H1 (cell line): ENCODE measurements around the gene MACC1. TPM values are rescaled to one million over a fixed set of nuclear protein-coding genes. Genes with fewer than 3 reads are reported as not detected.
"Not testable (repeated sequence)": the region's sequence is repeated elsewhere in the genome, so short reads cannot be mapped to it uniquely, and the experiment has no call there.

Experiments
- CTCF ChIA-PET: fragments of 300-600 bp; sonication (Branson Sonifier 250); formaldehyde crosslinking; loops from one replicate; lab custom pipeline; 2021; ENCODE audit not compliant: partially characterized antibody; lab: Charles Lee
- POLR2A ChIA-PET: fragments of 300-600 bp; sonication (Branson Sonifier 250); formaldehyde crosslinking; loops from one replicate; lab custom pipeline; 2021; ENCODE audit warnings: inconsistent platforms; ENCODE audit not compliant: partially characterized antibody; lab: Charles Lee
- DNase-seq, 2 experiments: peaks; one replicate each; pipeline versions ENCODE4 v3.0.0 to v3.0.0-alpha.2; 2010 to 2022; ENCODE audit warnings: low spot score in 2 of 2, low read depth in 1 of 2, mixed read lengths in 1 of 2
- FAIRE-seq: peaks from 2 replicates; lab custom pipeline; 2011; peaks lifted over from hg19 to GRCh38; lab: Jason Lieb, UNC
- H2AFZ ChIP-seq: 2 replicates; pipeline ENCODE4 v1.8.1; 2012; ENCODE audit warnings: low read length, inconsistent platforms
- H2AK5ac ChIP-seq: 2 replicates; pipeline ENCODE4 v1.6.1; 2013; ENCODE audit warnings: low read depth, low read length
- H2BK120ac ChIP-seq: replicated peaks from 2 replicates; pipeline ENCODE3; 2013; ENCODE audit warnings: low read depth, low read length, inconsistent platforms
- H2BK12ac ChIP-seq: 2 replicates; pipeline ENCODE4 v1.6.1; 2013; ENCODE audit warnings: low read depth, low read length
- H2BK15ac ChIP-seq: 2 replicates; pipeline ENCODE4 v1.6.1; 2013; ENCODE audit warnings: low read length
- H2BK20ac ChIP-seq: 2 replicates; pipeline ENCODE4 v1.6.1; 2013; ENCODE audit warnings: low read length
- H2BK5ac ChIP-seq: 2 replicates; pipeline ENCODE4 v1.6.1; 2013; ENCODE audit warnings: low read depth, low read length
- H3K14ac ChIP-seq: 2 replicates; pipeline ENCODE4 v1.6.1; 2013; ENCODE audit warnings: inconsistent platforms; ENCODE audit not compliant: insufficient read length
- H3K18ac ChIP-seq: 2 replicates; pipeline ENCODE4 v1.6.1; 2013; ENCODE audit warnings: low read length; ENCODE audit errors: extremely low read depth
- H3K23ac ChIP-seq: 2 replicates; pipeline ENCODE4 v1.6.1; 2013; ENCODE audit warnings: inconsistent platforms; ENCODE audit not compliant: insufficient read length
- H3K23me2 ChIP-seq: 2 replicates; pipeline ENCODE4 v1.6.1; 2013; ENCODE audit warnings: low read depth, low read length
- H3K27ac ChIP-seq: 2 replicates; pipeline ENCODE4 v1.6.1; 2011; ENCODE audit warnings: low read depth, low read length, inconsistent platforms
- H3K27me3 ChIP-seq, 4 experiments: replicated peaks in 1 of 4; 1 replicate in 1 of 4; 2 replicates in 3 of 4; pipeline versions ENCODE4 v1.6.1 to v1.8.1; 2011 to 2013; ENCODE audit warnings: low read length in 3 of 4, mild to moderate bottlenecking in 3 of 4, inconsistent platforms in 2 of 4, mixed read lengths in 2 of 4, moderate library complexity in 1 of 4; ENCODE audit not compliant: control insufficient read depth in 3 of 4, insufficient read depth in 3 of 4; ENCODE audit errors: extremely low read depth in 1 of 4
- H3K36me3 ChIP-seq, 4 experiments: 2 replicates each; pipeline versions ENCODE4 v1.6.1 to v1.8.1; 2011 to 2013; ENCODE audit warnings: mild to moderate bottlenecking in 4 of 4, low read length in 3 of 4, moderate library complexity in 2 of 4, control low read depth in 1 of 4, inconsistent platforms in 1 of 4; ENCODE audit not compliant: insufficient read depth in 4 of 4, control insufficient read depth in 2 of 4
- H3K4ac ChIP-seq: replicated peaks from 2 replicates; pipeline ENCODE3; 2013; ENCODE audit warnings: low read length, low read depth, mixed read lengths, inconsistent platforms; ENCODE audit not compliant: insufficient read length
- H3K4me1 ChIP-seq, 4 experiments: replicated peaks in 1 of 4; 1 replicate in 1 of 4; 2 replicates in 3 of 4; pipeline versions ENCODE4 v1.6.1 to v1.8.1; 2011 to 2013; ENCODE audit warnings: low read length in 3 of 4, inconsistent platforms in 2 of 4, mixed read lengths in 1 of 4; ENCODE audit not compliant: insufficient read depth in 4 of 4, control insufficient read depth in 3 of 4
- H3K4me2 ChIP-seq, 2 experiments: 2 replicates each; pipeline versions ENCODE4 v1.6.1 to v1.8.1; 2011 to 2013; ENCODE audit warnings: low read depth in 2 of 2, low read length in 2 of 2, control low read depth in 1 of 2, inconsistent platforms in 1 of 2, mild to moderate bottlenecking in 1 of 2; ENCODE audit not compliant: insufficient read depth in 1 of 2
- H3K4me3 ChIP-seq, 4 experiments: fragments of 200-600, 300-600 bp in 1 of 4; sonication (generic), shearing (Covaris generic), sonication (Bioruptor Twin) in 1 of 4; 2 replicates each; pipeline versions ENCODE4 v1.5.1 to v1.8.1; 2011 to 2016; ENCODE audit warnings: low read length in 4 of 4, low read depth in 3 of 4, control low read depth in 2 of 4, inconsistent platforms in 2 of 4, mild to moderate bottlenecking in 2 of 4, mixed read lengths in 1 of 4, moderate library complexity in 1 of 4; ENCODE audit not compliant: insufficient read depth in 2 of 4; ENCODE audit errors: extremely low read depth in 1 of 4
- H3K56ac ChIP-seq: replicated peaks from 2 replicates; pipeline ENCODE3; 2013; ENCODE audit warnings: low read depth, mild to moderate bottlenecking, mixed read lengths, low read length, inconsistent platforms; ENCODE audit not compliant: insufficient read length
- H3K79me1 ChIP-seq: 2 replicates; pipeline ENCODE4 v1.6.1; 2013; ENCODE audit warnings: low read depth, low read length, control low read depth
- H3K79me2 ChIP-seq, 2 experiments: 2 replicates each; pipeline versions ENCODE4 v1.6.1 to v1.8.1; 2012 to 2013; ENCODE audit warnings: low read length in 2 of 2, mild to moderate bottlenecking in 2 of 2, inconsistent platforms in 1 of 2; ENCODE audit not compliant: insufficient read depth in 2 of 2, control insufficient read depth in 1 of 2
- H3K9ac ChIP-seq, 4 experiments: replicated peaks in 1 of 4; 1 replicate in 1 of 4; 2 replicates in 3 of 4; pipeline versions ENCODE4 v1.6.1 to v1.8.1; 2011 to 2013; ENCODE audit warnings: low read depth in 3 of 4, low read length in 3 of 4, control low read depth in 2 of 4, mild to moderate bottlenecking in 2 of 4, moderate library complexity in 2 of 4, inconsistent platforms in 1 of 4; ENCODE audit errors: extremely low read depth in 1 of 4
- H3K9me3 ChIP-seq, 2 experiments: 2 replicates each; pipeline versions ENCODE4 v1.6.1 to v1.8.1; 2012 to 2013; ENCODE audit warnings: mild to moderate bottlenecking in 2 of 2, moderate library complexity in 2 of 2, control low read depth in 1 of 2, inconsistent platforms in 1 of 2, low read depth in 1 of 2, low read length in 1 of 2, mixed read lengths in 1 of 2; ENCODE audit not compliant: insufficient read depth in 2 of 2
- H4K20me1 ChIP-seq, 2 experiments: replicated peaks in 1 of 2; 2 replicates each; pipeline versions ENCODE3 to v1.8.1; 2011 to 2013; ENCODE audit warnings: inconsistent platforms in 2 of 2, low read length in 2 of 2, mild to moderate bottlenecking in 1 of 2; ENCODE audit not compliant: insufficient read depth in 2 of 2, control insufficient read depth in 1 of 2
- H4K5ac ChIP-seq: 2 replicates; pipeline ENCODE4 v1.6.1; 2013; ENCODE audit warnings: low read length, low read depth, mixed read lengths, inconsistent platforms; ENCODE audit not compliant: insufficient read length
- H4K8ac ChIP-seq: 2 replicates; pipeline ENCODE4 v1.8.0; 2013; ENCODE audit warnings: mild to moderate bottlenecking, moderate library complexity, low read length, inconsistent platforms; ENCODE audit not compliant: insufficient read depth; ENCODE audit errors: extremely low read depth
- H4K91ac ChIP-seq: replicated peaks from 2 replicates; pipeline ENCODE3; 2013; ENCODE audit warnings: low read length, mixed read lengths, inconsistent platforms; ENCODE audit not compliant: insufficient read length
- POLR2A ChIP-seq, 2 experiments: IDR thresholded peaks; 1 replicate in 1 of 2; 2 replicates in 1 of 2; pipeline ENCODE4 v1.6.1; 2011; ENCODE audit warnings: low read depth in 2 of 2, low read length in 2 of 2, mild to moderate bottlenecking in 2 of 2; ENCODE audit errors: control extremely low read depth in 1 of 2
- POLR2AphosphoS5 ChIP-seq: IDR thresholded peaks from 2 replicates; pipeline ENCODE4 v1.6.1; 2011; ENCODE audit warnings: low read depth, low read length
- WGBS, 2 experiments: shearing (Covaris generic) in 1 of 2; methylation state at CpG; one replicate each; pipeline versions ENCODE4 v1.1.6 to v1.1.7; 2013 to 2015; ENCODE audit warnings: low lambda C conversion rate in 2 of 2, mixed read lengths in 2 of 2, inconsistent platforms in 1 of 2, low coverage in 1 of 2, missing lambda C conversion rate in 1 of 2; ENCODE audit not compliant: insufficient replicate concordance in 2 of 2, insufficient coverage in 1 of 2, insufficient read length in 1 of 2; ENCODE audit errors: extremely low coverage in 1 of 2, missing lambda C conversion rate in 1 of 2; 5-methylcytosine and 5-hydroxymethylcytosine counted together
- polyA plus RNA-seq, 7 experiments: library from polyadenylated mRNA; depleted of rRNA in 3 of 7; stranded (reverse) in 5 of 7; unstranded in 2 of 7; fragments of >200 nt in 5 of 7; fragments of 200-250 nt in 2 of 7; gene quantifications; 1 replicate in 5 of 7; 2 replicates in 1 of 7; 4 replicates in 1 of 7; pipeline versions ENCODE4 v1.2.1 to v1.2.3, GENCODE V29; 2011 to 2013; ENCODE audit warnings: missing spikeins in 2 of 7, mixed read lengths in 2 of 7
- total RNA-seq: library from RNA; stranded (reverse); fragmentation: NEBNext Ultra II Directional; extraction: Animal tissue kit (Norgen Biotek cat#: 25700); gene quantifications from 2 replicates; pipeline ENCODE4 v1.2.1, GENCODE V29; 2021

MACC1 gene
- total and polyA plus RNA-seq, 2 of the 8 experiments (the other 6 are each of a cell fraction or from before 2014, with no cell fraction given), result 2.0 to 17.2 TPM

- Histone ChIP-seq H3K4me1 (peaks cover 6 to 27% (median 16%) of the 10 kb centered on the region in 4 experiments), H2BK5ac (peak overlapping the region; percentile 96; the same call in 1 of the 2 replicates), H3K56ac (peak overlapping the region; percentile 4), H3K4me2 (peak overlapping the region; percentile 74 to 77), H3K18ac (peak overlapping the region; percentile 91), H3K27ac (peak overlapping the region; percentile 93), H3K36me3 (peaks cover 0 to 12% (median 3%) of the 10 kb centered on the region in 4 experiments; a peak in 2 of 8 replicates), H3K9ac (peak overlapping the region; percentile 31 to 87 (median 57)), H3K79me2 (peaks cover 18 to 65% of the 10 kb centered on the region in 2 experiments), H4K5ac (peak overlapping the region; percentile 74), H3K4me3 (peak overlapping the region; percentile 64 to 80 (median 70))
- 21% methylated on average over 16 of the region's 16 CpGs; no CpG with 5 or more reads in 1 of the 2 experiments for WGBS, 2 experiments
- H4K8ac ChIP-seq, H2BK15ac ChIP-seq, FAIRE-seq, H3K27me3 ChIP-seq, H2AK5ac ChIP-seq, H3K23me2 ChIP-seq, H3K9me3 ChIP-seq, H4K91ac ChIP-seq, H3K23ac ChIP-seq, H2BK120ac ChIP-seq, H3K14ac ChIP-seq, H3K4ac ChIP-seq, DNase-seq, H4K20me1 ChIP-seq, H3K79me1 ChIP-seq, H2BK20ac ChIP-seq, H2BK12ac ChIP-seq, H2AFZ ChIP-seq: not testable (repeated sequence)
- ChIA-PET CTCF (interaction anchor here (1.1 kb wide), 2 partner anchors 74 to 208 kb away, joined by 3 read pairs; partner anchors contain the start of gene ITGB8), POLR2A (interaction anchor here (0.7 to 1.5 kb wide), 8 partner anchors 9 to 207 kb away, joined by 3 to 7 read pairs (median 3); partner anchors contain the start of gene ITGB8)
- TF ChIP-seq POLR2A (IDR thresholded peaks at IDR 0.05; ENCODE audit: control extremely low read depth in 1 of 2, low read depth in 2 of 2, low read length in 2 of 2) (peak in 1 of 2 experiments; percentile 31; a peak in 1 of 3 replicates), POLR2AphosphoS5 (peak; percentile 71)
These were observed 94.4 kb downstream of the MACC1 start for GRCh38 chr7:20122653-20123316.
